Type B pancreatic cell (in vitro differentiated cells): ENCODE results near the gene GTF2IRD1. TPM values are rescaled to one million over a fixed set of nuclear protein-coding genes. Genes with fewer than 3 reads are reported as not detected.

Experiments used
- DNase-seq: peaks from one replicate; pipeline ENCODE4 v3.0.0; 2021; ENCODE audit warnings: mixed read lengths; ENCODE audit not compliant: unreplicated experiment; ENCODE audit errors: extremely low spot score
- H3K27ac Mint-ChIP-seq: 2 replicates; pipeline ENCODE4 v1.8.0; 2021; ENCODE audit warnings: mild to moderate bottlenecking, mixed read lengths
- H3K27me3 Mint-ChIP-seq: 2 replicates; pipeline ENCODE4 v1.8.0; 2021; ENCODE audit warnings: mixed read lengths
- H3K36me3 Mint-ChIP-seq: 2 replicates; pipeline ENCODE4 v1.8.0; 2021; ENCODE audit warnings: mixed read lengths
- H3K4me1 Mint-ChIP-seq: one replicate; pipeline ENCODE4 v1.8.0; 2021; ENCODE audit warnings: mixed read lengths; ENCODE audit not compliant: unreplicated experiment
- H3K4me3 Mint-ChIP-seq: 2 replicates; pipeline ENCODE4 v1.8.0; 2021; ENCODE audit warnings: mild to moderate bottlenecking, mixed read lengths
- H3K9me3 Mint-ChIP-seq: 2 replicates; pipeline ENCODE4 v1.8.0; 2021; ENCODE audit warnings: mixed read lengths
- total RNA-seq: library from RNA; stranded (reverse); gene quantifications from 2 replicates; pipeline ENCODE4 v1.2.1, GENCODE V29; 2021; ENCODE audit warnings: low replicate concordance
- TF ChIP-seq, protein P1 (sequence below): fragments of 200-600 bp; sonication (generic); conservative IDR thresholded peaks from 2 replicates; pipeline ENCODE4 v1.5.0; 2021; ENCODE audit warnings: antibody characterized with exemption, mild to moderate bottlenecking

The GTF2IRD1 gene
- total RNA-seq, 1 donor from 2014 or later, result 47.9 TPM

DNA sequence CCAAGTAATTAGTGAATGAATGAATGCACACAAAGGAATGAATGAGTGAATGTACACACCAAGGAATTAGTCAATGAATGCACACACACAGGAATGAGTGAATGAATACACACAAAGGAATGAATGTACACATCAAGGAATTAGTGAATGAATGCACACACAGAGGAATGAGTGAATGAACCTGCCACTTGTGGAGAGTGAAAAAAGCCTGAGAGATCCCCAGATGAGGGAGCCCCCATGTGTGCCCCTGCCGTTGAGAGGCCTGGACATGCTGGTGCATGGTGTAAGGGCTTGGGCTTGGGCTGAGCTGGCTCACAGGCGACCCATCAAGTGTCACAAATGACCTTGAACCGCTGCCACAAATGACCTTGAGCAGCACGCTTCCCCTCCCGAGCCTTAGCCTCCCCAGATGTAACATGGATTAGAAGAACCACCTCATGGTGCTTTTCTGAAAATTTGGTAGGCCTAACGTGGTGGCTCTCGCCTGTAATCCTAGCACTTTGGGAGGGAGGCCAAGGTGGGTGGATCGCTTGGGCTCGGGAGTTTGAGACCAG, 46.2 kb downstream of the GTF2IRD1 start:
- Mint-ChIP-seq H3K9me3 (no peaks in the 10 kb centered on the region), H3K27ac (peak overlapping the region; percentile 67), H3K4me1 (peaks cover 18% of the 10 kb centered on the region), H3K27me3 (no peaks in the 10 kb centered on the region), H3K36me3 (peaks cover 11% of the 10 kb centered on the region), H3K4me3 (no peak overlapping the region)
- TF ChIP-seq, protein P1, sequence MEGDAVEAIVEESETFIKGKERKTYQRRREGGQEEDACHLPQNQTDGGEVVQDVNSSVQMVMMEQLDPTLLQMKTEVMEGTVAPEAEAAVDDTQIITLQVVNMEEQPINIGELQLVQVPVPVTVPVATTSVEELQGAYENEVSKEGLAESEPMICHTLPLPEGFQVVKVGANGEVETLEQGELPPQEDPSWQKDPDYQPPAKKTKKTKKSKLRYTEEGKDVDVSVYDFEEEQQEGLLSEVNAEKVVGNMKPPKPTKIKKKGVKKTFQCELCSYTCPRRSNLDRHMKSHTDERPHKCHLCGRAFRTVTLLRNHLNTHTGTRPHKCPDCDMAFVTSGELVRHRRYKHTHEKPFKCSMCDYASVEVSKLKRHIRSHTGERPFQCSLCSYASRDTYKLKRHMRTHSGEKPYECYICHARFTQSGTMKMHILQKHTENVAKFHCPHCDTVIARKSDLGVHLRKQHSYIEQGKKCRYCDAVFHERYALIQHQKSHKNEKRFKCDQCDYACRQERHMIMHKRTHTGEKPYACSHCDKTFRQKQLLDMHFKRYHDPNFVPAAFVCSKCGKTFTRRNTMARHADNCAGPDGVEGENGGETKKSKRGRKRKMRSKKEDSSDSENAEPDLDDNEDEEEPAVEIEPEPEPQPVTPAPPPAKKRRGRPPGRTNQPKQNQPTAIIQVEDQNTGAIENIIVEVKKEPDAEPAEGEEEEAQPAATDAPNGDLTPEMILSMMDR, result no peak
- DNase-seq, result no peak

DNA sequence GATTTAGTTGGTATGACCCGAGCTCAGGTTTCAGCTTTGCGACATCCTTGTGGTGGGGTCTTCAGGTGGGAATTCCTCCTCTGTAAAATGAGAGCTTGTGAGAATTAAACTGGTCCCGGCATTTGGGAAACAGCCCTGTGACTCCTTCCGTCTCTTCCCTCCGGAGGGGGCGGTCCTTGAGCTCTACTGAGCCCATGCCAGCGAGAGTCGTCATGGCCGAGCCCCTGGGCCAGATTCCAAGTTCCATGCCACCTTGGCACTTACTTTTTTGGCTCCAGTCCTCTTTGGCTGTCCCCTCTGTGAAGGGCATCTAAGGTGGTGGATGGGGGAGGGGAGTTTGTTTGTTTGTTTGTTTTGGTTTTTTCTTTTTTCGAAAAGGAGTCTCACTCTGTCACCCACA, 47.6 kb downstream of the GTF2IRD1 start:
- H3K9me3 Mint-ChIP-seq, result no peaks in the 10 kb centered on the region
- H3K4me1 Mint-ChIP-seq, result peaks cover 13% of the 10 kb centered on the region
- no peak overlapping the region for H3K4me3 Mint-ChIP-seq
- no peak overlapping the region for H3K27ac Mint-ChIP-seq
- TF ChIP-seq, protein P1, result no peak
- no peak for DNase-seq
- no peaks in the 10 kb centered on the region for H3K27me3 Mint-ChIP-seq
- H3K36me3 Mint-ChIP-seq, result peaks cover 5% of the 10 kb centered on the region

- no peaks in the 10 kb centered on the region for H3K27me3 Mint-ChIP-seq
- H3K9me3 Mint-ChIP-seq, result no peaks in the 10 kb centered on the region
- TF ChIP-seq, protein P1, result no peak
- no peak overlapping the region for H3K4me3 Mint-ChIP-seq
- no peak overlapping the region for H3K27ac Mint-ChIP-seq
- H3K4me1 Mint-ChIP-seq, result peaks cover 13% of the 10 kb centered on the region
- DNase-seq, result no peak
- peaks cover 5% of the 10 kb centered on the region for H3K36me3 Mint-ChIP-seq
Observed at GRCh38 chr7:74502216-74502891, 48.6 kb downstream of the GTF2IRD1 start.

DNA sequence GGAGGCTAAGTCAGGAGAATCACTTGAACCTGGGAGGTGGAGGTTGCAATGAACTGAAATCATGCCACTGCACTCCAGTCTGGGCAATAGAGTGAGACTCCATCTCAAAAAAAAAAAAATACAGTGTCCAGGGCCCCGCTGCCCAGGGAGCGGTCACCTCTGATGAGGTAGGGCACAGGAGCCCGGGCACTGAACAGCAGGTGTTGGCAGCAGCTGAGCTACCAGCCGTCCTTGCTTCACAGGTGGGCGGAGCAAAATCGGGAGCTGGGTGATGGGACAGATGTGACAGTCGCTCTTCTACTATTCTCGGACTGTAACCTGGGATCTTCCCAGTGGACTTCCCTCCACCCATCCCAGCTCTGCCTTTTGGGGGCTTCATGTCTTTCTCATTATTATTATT, 49.4 kb downstream of the GTF2IRD1 start:
- Mint-ChIP-seq H3K4me1 (peaks cover 13% of the 10 kb centered on the region), H3K4me3 (no peak overlapping the region), H3K27me3 (no peaks in the 10 kb centered on the region), H3K9me3 (no peaks in the 10 kb centered on the region), H3K27ac (no peak overlapping the region), H3K36me3 (peaks cover 5% of the 10 kb centered on the region)
- TF ChIP-seq, protein P1, result no peak
- no peak for DNase-seq

- Mint-ChIP-seq H3K4me3 (no peak overlapping the region), H3K36me3 (peaks cover 8% of the 10 kb centered on the region), H3K27ac (no peak overlapping the region), H3K27me3 (no peaks in the 10 kb centered on the region), H3K4me1 (peaks cover 9% of the 10 kb centered on the region), H3K9me3 (no peaks in the 10 kb centered on the region)
- TF ChIP-seq, protein P1, result no peak
- DNase-seq, result no peak
Observed at GRCh38 chr7:74503943-74504342, 50.2 kb downstream of the GTF2IRD1 start.
